ENCODE data around the gene PDE4D. TPM values are rescaled to one million over a fixed set of nuclear protein-coding genes. Genes with fewer than 3 reads are reported as not detected.
"Not testable (repeated sequence)": the region's sequence is repeated elsewhere in the genome, so short reads cannot be mapped to it uniquely, and the experiment has no call there.

PDE4D gene
- total RNA-seq, 1 donor from 2014 or later: 44.8 TPM

- Histone ChIP-seq H3K36me3 (no peaks in the 10 kb centered on the region), H3K27ac (no peak overlapping the region), H3K9me3 (no peaks in the 10 kb centered on the region), H3K4me3 (no peak overlapping the region), H3K27me3 (no peaks in the 10 kb centered on the region), H3K4me1 (no peaks in the 10 kb centered on the region)
- TF ChIP-seq CTCF (IDR thresholded peaks at IDR 0.05): no peak
- intact Hi-C loops (cut with DNase I): no loop called here
- DNase-seq (ENCODE audit: low spot score in 2 of 2): no peak
Measured at GRCh38 chr5:59764361-59764760, 129.2 kb downstream of the PDE4D start.

- Histone ChIP-seq H3K4me1 (no peaks in the 10 kb centered on the region), H3K9me3 (no peaks in the 10 kb centered on the region), H3K36me3 (no peaks in the 10 kb centered on the region), H3K27me3 (no peaks in the 10 kb centered on the region), H3K4me3 (no peak overlapping the region), H3K27ac (no peak overlapping the region)
- DNase-seq (ENCODE audit: low spot score in 2 of 2): no peak
- intact Hi-C loops (cut with DNase I): no loop called here
- no peak for TF ChIP-seq CTCF (IDR thresholded peaks at IDR 0.05)
Measured at GRCh38 chr5:59763541-59763940, 130.0 kb downstream of the PDE4D start.

GRCh38 chr5:59762232-59762631 lies 131.3 kb downstream of the PDE4D start:
- intact Hi-C loops (cut with DNase I); H3K4me1 ChIP-seq; H3K36me3 ChIP-seq; H3K4me3 ChIP-seq; H3K9me3 ChIP-seq; H3K27me3 ChIP-seq; H3K27ac ChIP-seq; DNase-seq (ENCODE audit: low spot score in 2 of 2): not testable (repeated sequence)

GRCh38 chr5:59760785-59761348 lies 132.7 kb downstream of the PDE4D start:
- Histone ChIP-seq H3K36me3 (no peaks in the 10 kb centered on the region), H3K27ac (no peak overlapping the region), H3K27me3 (no peaks in the 10 kb centered on the region), H3K4me3 (no peak overlapping the region), H3K9me3 (no peaks in the 10 kb centered on the region), H3K4me1 (no peaks in the 10 kb centered on the region)
- no peak for DNase-seq (ENCODE audit: low spot score in 2 of 2)
- intact Hi-C loops (cut with DNase I): no loop called here
- TF ChIP-seq CTCF (IDR thresholded peaks at IDR 0.05): no peak

- Histone ChIP-seq H3K9me3 (no peaks in the 10 kb centered on the region), H3K27me3 (no peaks in the 10 kb centered on the region), H3K4me3 (no peak overlapping the region), H3K36me3 (no peaks in the 10 kb centered on the region), H3K27ac (no peak overlapping the region), H3K4me1 (no peaks in the 10 kb centered on the region)
- no peak for TF ChIP-seq CTCF (IDR thresholded peaks at IDR 0.05)
- intact Hi-C loops (cut with DNase I): no loop called here
- DNase-seq (ENCODE audit: low spot score in 2 of 2): no peak
Measured at GRCh38 chr5:59759600-59760351, 133.8 kb downstream of the PDE4D start.

GRCh38 chr5:59758566-59758965 lies 135.0 kb downstream of the PDE4D start:
- DNase-seq (ENCODE audit: low spot score in 2 of 2): no peak
- Histone ChIP-seq H3K9me3 (no peaks in the 10 kb centered on the region), H3K27ac (no peak overlapping the region), H3K4me3 (no peak overlapping the region), H3K27me3 (no peaks in the 10 kb centered on the region), H3K4me1 (no peaks in the 10 kb centered on the region), H3K36me3 (no peaks in the 10 kb centered on the region)
- intact Hi-C loops (cut with DNase I): no loop called here
- TF ChIP-seq CTCF (IDR thresholded peaks at IDR 0.05): no peak
